ENCODE results near the gene SPATA2.

DNA sequence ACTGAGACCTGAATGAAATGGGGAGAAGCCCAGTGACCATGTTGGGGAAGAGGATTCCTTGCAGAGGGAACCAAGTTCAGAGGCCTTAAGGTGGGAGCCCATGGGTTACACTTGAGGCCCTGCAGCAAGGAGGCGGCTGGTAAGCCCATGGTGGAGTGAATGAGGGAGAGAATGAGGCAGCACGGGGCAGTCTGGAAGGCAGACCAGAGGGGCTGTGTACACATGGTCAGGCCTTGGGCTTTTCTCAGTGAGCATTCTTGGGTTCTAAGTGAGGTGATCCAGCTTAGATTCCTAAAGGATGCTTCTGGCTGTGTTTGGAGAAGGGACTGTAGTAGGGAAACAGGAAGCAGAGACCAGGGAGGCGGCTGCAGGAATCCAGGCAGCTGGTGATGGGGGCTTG lies 39.8 kb upstream of the SPATA2 start:
- TF ChIP-seq EZH2 (IDR thresholded peaks at IDR 0.05; ENCODE audit: insufficient read depth, poor library complexity, severe bottlenecking) = no peak
- TF ChIP-seq EZH2phosphoT487 (IDR thresholded peaks at IDR 0.05; ENCODE audit: insufficient read depth, low read depth) = no peak

All from GM23248 (cell line).